Measurements from ENCODE around the gene PDCD11. TPM values are rescaled to one million over a fixed set of nuclear protein-coding genes. Genes with fewer than 3 reads are reported as not detected.

PDCD11 gene
- polyA plus RNA-seq, 1 donor from 2014 or later, result 15.3 TPM

- no peak overlapping the region for H2AFZ ChIP-seq (ENCODE audit: low read depth, low read length)
- no peak overlapping the region for H3K27ac ChIP-seq (ENCODE audit: low read length)
- no peak overlapping the region for H3K4me2 ChIP-seq (ENCODE audit: low read length)
- no peaks in the 10 kb centered on the region for H4K20me1 ChIP-seq (ENCODE audit: insufficient read depth)
- TF ChIP-seq RAD21 (conservative IDR thresholded peaks at IDR 0.05), result no peak
- no peaks in the 10 kb centered on the region for H3F3A ChIP-seq (ENCODE audit: insufficient read depth, low read length, poor library complexity, severe bottlenecking)
- no peaks in the 10 kb centered on the region for H3K9me3 ChIP-seq (ENCODE audit: low read length)
- H3K36me3 ChIP-seq (ENCODE audit: insufficient read depth, low read length), result peaks cover 7% of the 10 kb centered on the region
- H3K9me2 ChIP-seq (ENCODE audit: insufficient read depth, low read length), result no peaks in the 10 kb centered on the region
- H3K79me2 ChIP-seq (replicated peaks; ENCODE audit: insufficient read depth, low read length), result no peaks in the 10 kb centered on the region
- no peak overlapping the region for H3K9ac ChIP-seq (ENCODE audit: low read length)
- no peaks in the 10 kb centered on the region for H3K27me3 ChIP-seq (ENCODE audit: insufficient read depth, low read depth, low read length)
- no peak overlapping the region for H3K4me3 ChIP-seq (ENCODE audit: low read length)
Observed at GRCh38 chr10:103439776-103440175, 43.4 kb downstream of the PDCD11 start.

GRCh38 chr10:103440416-103440815 is 44.0 kb downstream of the PDCD11 start:
- TF ChIP-seq REST (IDR thresholded peaks at IDR 0.05; ENCODE audit: borderline replicate concordance) (no peak), CTCF (IDR thresholded peaks at IDR 0.05; ENCODE audit: poor library complexity, severe bottlenecking) (no peak)
- Histone ChIP-seq H3K27me3 (ENCODE audit: insufficient read depth, low read depth, low read length) (no peaks in the 10 kb centered on the region), H3K9ac (ENCODE audit: low read length) (no peak overlapping the region), H3K79me2 (replicated peaks; ENCODE audit: insufficient read depth, low read length) (no peaks in the 10 kb centered on the region), H3K4me2 (ENCODE audit: low read length) (no peak overlapping the region), H3F3A (ENCODE audit: insufficient read depth, low read length, poor library complexity, severe bottlenecking) (no peaks in the 10 kb centered on the region), H3K4me3 (ENCODE audit: low read length) (no peak overlapping the region), H4K20me1 (ENCODE audit: insufficient read depth) (no peaks in the 10 kb centered on the region), H3K9me3 (ENCODE audit: low read length) (no peaks in the 10 kb centered on the region), H3K36me3 (ENCODE audit: insufficient read depth, low read length) (peaks cover 7% of the 10 kb centered on the region), H3K9me2 (ENCODE audit: insufficient read depth, low read length) (no peaks in the 10 kb centered on the region), H3K27ac (ENCODE audit: low read length) (no peak overlapping the region), H2AFZ (ENCODE audit: low read depth, low read length) (no peak overlapping the region)

GRCh38 chr10:103441206-103441605 is 44.8 kb downstream of the PDCD11 start:
- Histone ChIP-seq H3K4me2 (ENCODE audit: low read length) (no peak overlapping the region), H3K79me2 (replicated peaks; ENCODE audit: insufficient read depth, low read length) (no peaks in the 10 kb centered on the region), H3K27ac (ENCODE audit: low read length) (no peak overlapping the region), H3K36me3 (ENCODE audit: insufficient read depth, low read length) (peaks cover 7% of the 10 kb centered on the region), H3K27me3 (ENCODE audit: insufficient read depth, low read depth, low read length) (no peaks in the 10 kb centered on the region), H3K9me2 (ENCODE audit: insufficient read depth, low read length) (no peaks in the 10 kb centered on the region), H3F3A (ENCODE audit: insufficient read depth, low read length, poor library complexity, severe bottlenecking) (no peaks in the 10 kb centered on the region), H3K9me3 (ENCODE audit: low read length) (no peaks in the 10 kb centered on the region), H3K9ac (ENCODE audit: low read length) (no peak overlapping the region), H4K20me1 (ENCODE audit: insufficient read depth) (no peaks in the 10 kb centered on the region), H2AFZ (ENCODE audit: low read depth, low read length) (no peak overlapping the region), H3K4me3 (ENCODE audit: low read length) (no peak overlapping the region)
- TF ChIP-seq REST (IDR thresholded peaks at IDR 0.05; ENCODE audit: borderline replicate concordance) (no peak), RAD21 (conservative IDR thresholded peaks at IDR 0.05) (no peak), CTCF (IDR thresholded peaks at IDR 0.05; ENCODE audit: poor library complexity, severe bottlenecking) (no peak), POLR2AphosphoS5 (IDR thresholded peaks at IDR 0.05) (no peak), TAF1 (IDR thresholded peaks at IDR 0.05; ENCODE audit: low read depth) (no peak), MXI1 (conservative IDR thresholded peaks at IDR 0.05; ENCODE audit: poor library complexity, severe bottlenecking) (no peak), EP300 (conservative IDR thresholded peaks at IDR 0.05; ENCODE audit: poor library complexity, severe bottlenecking) (no peak), EZH2 (IDR thresholded peaks at IDR 0.05; ENCODE audit: borderline replicate concordance, insufficient read depth, low read length, poor library complexity, severe bottlenecking) (no peak)
